HepG2 (cell line): ENCODE data around the gene ZNF121. TPM values are rescaled to one million over a fixed set of nuclear protein-coding genes. Genes with fewer than 3 reads are reported as not detected.

Source experiments
- AFF4 ChIP-seq: sonication (generic); formaldehyde crosslinking; IDR thresholded peaks from 2 replicates; pipeline ENCODE4 v1.4.0; 2020; ENCODE audit warnings: missing genetic modification reagents
- ARID2 ChIP-seq: sonication (generic); formaldehyde crosslinking; IDR thresholded peaks from 2 replicates; pipeline ENCODE4 v1.8.1; 2022; ENCODE audit warnings: mild to moderate bottlenecking, missing genetic modification reagents, borderline replicate concordance
- CREM ChIP-seq, 2 experiments: sonication (generic) in 1 of 2; formaldehyde crosslinking in 1 of 2; IDR thresholded peaks; 2 replicates each; pipeline versions ENCODE4 v1.4.0 to v1.6.1; 2016 to 2020; ENCODE audit warnings: antibody characterized with exemption in 1 of 2, mild to moderate bottlenecking in 1 of 2, missing genetic modification reagents in 1 of 2
- EEA1 ChIP-seq: sonication (generic); formaldehyde crosslinking; IDR thresholded peaks from 2 replicates; pipeline ENCODE4 v1.5.1; 2020; ENCODE audit warnings: mild to moderate bottlenecking, missing genetic modification reagents, borderline replicate concordance
- ELF3 ChIP-seq: IDR thresholded peaks from 2 replicates; pipeline ENCODE4 v1.6.1; 2016; ENCODE audit warnings: missing genetic modification reagents, missing compliant biosample characterization
- HOXA3 ChIP-seq: sonication (generic); formaldehyde crosslinking; IDR thresholded peaks from 2 replicates; pipeline ENCODE4 v1.5.0; 2020; ENCODE audit warnings: missing genetic modification reagents
- MEIS2 ChIP-seq: sonication (generic); formaldehyde crosslinking; IDR thresholded peaks from 2 replicates; pipeline ENCODE4 v1.9.0; 2021; ENCODE audit warnings: mild to moderate bottlenecking, missing genetic modification reagents
- PHB2 ChIP-seq: fragments of 450-650 bp; IDR thresholded peaks from 2 replicates; pipeline ENCODE4 v1.6.1; 2018; ENCODE audit not compliant: partially characterized antibody
- RELA ChIP-seq: sonication (generic); formaldehyde crosslinking; IDR thresholded peaks from 2 replicates; pipeline ENCODE4 v1.4.0; 2020; ENCODE audit warnings: missing genetic modification reagents
- SP5 ChIP-seq: IDR thresholded peaks from 2 replicates; pipeline ENCODE4 v1.6.1; 2016; ENCODE audit warnings: low read depth, borderline replicate concordance
- TEAD3 ChIP-seq: optimal IDR thresholded peaks from 2 replicates; pipeline ENCODE3; 2016; ENCODE audit warnings: borderline replicate concordance
- TRAFD1 ChIP-seq: sonication (generic); formaldehyde crosslinking; IDR thresholded peaks from 2 replicates; pipeline ENCODE4 v1.5.1; 2020; ENCODE audit warnings: missing genetic modification reagents, mild to moderate bottlenecking, borderline replicate concordance
- ZNF232 ChIP-seq: sonication (generic); formaldehyde crosslinking; IDR thresholded peaks from 2 replicates; pipeline ENCODE4 v1.4.0; 2020; ENCODE audit warnings: missing genetic modification reagents, borderline replicate concordance
- ZNF253 ChIP-seq: sonication (generic); formaldehyde crosslinking; IDR thresholded peaks from 2 replicates; pipeline ENCODE4 v1.8.0; 2022; ENCODE audit warnings: mild to moderate bottlenecking, missing genetic modification reagents, borderline replicate concordance
- ZNF292 ChIP-seq: sonication (generic); formaldehyde crosslinking; IDR thresholded peaks from 2 replicates; pipeline ENCODE4 v1.8.1; 2022; ENCODE audit warnings: mild to moderate bottlenecking, low read depth, missing genetic modification reagents, borderline replicate concordance
- ZNF33A ChIP-seq: sonication (generic); formaldehyde crosslinking; IDR thresholded peaks from 2 replicates; pipeline ENCODE4 v1.5.1; 2020; ENCODE audit warnings: missing genetic modification reagents, mild to moderate bottlenecking, moderate library complexity, borderline replicate concordance
- ZNF629 ChIP-seq: sonication (generic); formaldehyde crosslinking; conservative IDR thresholded peaks from 2 replicates; pipeline ENCODE4 v1.5.0; 2020; ENCODE audit warnings: missing genetic modification reagents
- polyA plus RNA-seq, 8 experiments: library from polyadenylated mRNA; depleted of rRNA in 3 of 8; stranded (reverse) in 7 of 8; unstranded in 1 of 8; fragments of >200 nt; fragmentation: Illumina TruSeq in 4 of 8; extraction: Trizol in 4 of 8; gene quantifications; 2 replicates each; pipeline versions ENCODE4 v1.2.1 to v1.2.3, GENCODE V29; 2011 to 2016; ENCODE audit warnings: low read depth in 4 of 8, missing spikeins in 1 of 8, mixed read lengths in 1 of 8; ENCODE audit not compliant: insufficient read depth in 1 of 8
- total RNA-seq, 5 experiments: library from RNA; depleted of rRNA; stranded (reverse); fragments of >200 nt; fragmentation: Illumina TruSeq; extraction: Trizol; gene quantifications; 2 replicates each; pipeline ENCODE4 v1.2.3, GENCODE V29; 2016; ENCODE audit warnings: low read depth in 1 of 5
- TF ChIP-seq, protein P1 (sequence below): sonication (generic); formaldehyde crosslinking; IDR thresholded peaks from 2 replicates; pipeline ENCODE4 v1.5.0; 2020; ENCODE audit warnings: missing genetic modification reagents, mild to moderate bottlenecking, borderline replicate concordance
- TF ChIP-seq, protein P2 (sequence below): sonication (generic); formaldehyde crosslinking; IDR thresholded peaks from 2 replicates; pipeline ENCODE4 v1.5.0; 2020; ENCODE audit warnings: mild to moderate bottlenecking, missing genetic modification reagents, moderate library complexity

Gene ZNF121
- total and polyA plus RNA-seq, 2 of the 13 experiments (the other 11 are each of a cell fraction or from before 2014, with no cell fraction given): 7.8 to 56.3 TPM

GRCh38 chr19:9538183-9539058, 45.9 kb downstream of the ZNF121 start, which contains the start of gene ZNF426 (continued):
- TF ChIP-seq, protein P1, sequence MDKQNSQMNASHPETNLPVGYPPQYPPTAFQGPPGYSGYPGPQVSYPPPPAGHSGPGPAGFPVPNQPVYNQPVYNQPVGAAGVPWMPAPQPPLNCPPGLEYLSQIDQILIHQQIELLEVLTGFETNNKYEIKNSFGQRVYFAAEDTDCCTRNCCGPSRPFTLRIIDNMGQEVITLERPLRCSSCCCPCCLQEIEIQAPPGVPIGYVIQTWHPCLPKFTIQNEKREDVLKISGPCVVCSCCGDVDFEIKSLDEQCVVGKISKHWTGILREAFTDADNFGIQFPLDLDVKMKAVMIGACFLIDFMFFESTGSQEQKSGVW (CRISPR knock-in tag): no peak
- TF ChIP-seq EEA1 (CRISPR knock-in tag) (no peak), ZNF292 (no peak), ELF3 (CRISPR knock-in tag) (peak; percentile 27; the same call in 1 of the 2 replicates), ZNF232 (CRISPR knock-in tag) (peak; percentile 32; the same call in 1 of the 2 replicates), PHB2 (no peak), ZNF253 (CRISPR knock-in tag) (no peak), ZNF629 (CRISPR knock-in tag) (peak; percentile 71), CREM (IDR thresholded peaks at IDR 0.05) (peak; percentile 100), CREM (CRISPR knock-in tag; IDR thresholded peaks at IDR 0.05) (peak; percentile 93), SP5 (CRISPR knock-in tag) (0 out of 2 replicates have a peak, but pooled peaks have one; percentile 7), TRAFD1 (CRISPR knock-in tag) (no peak), AFF4 (no peak), ARID2 (0 out of 2 replicates have a peak, but pooled peaks have one; percentile 43), TEAD3 (CRISPR knock-in tag) (peak; percentile 48), HOXA3 (CRISPR knock-in tag) (peak; percentile 99), RELA (CRISPR knock-in tag) (no peak), ZNF33A (CRISPR knock-in tag) (0 out of 2 replicates have a peak, but pooled peaks have one; percentile 90), MEIS2 (CRISPR knock-in tag) (no peak)
- TF ChIP-seq, protein P2, sequence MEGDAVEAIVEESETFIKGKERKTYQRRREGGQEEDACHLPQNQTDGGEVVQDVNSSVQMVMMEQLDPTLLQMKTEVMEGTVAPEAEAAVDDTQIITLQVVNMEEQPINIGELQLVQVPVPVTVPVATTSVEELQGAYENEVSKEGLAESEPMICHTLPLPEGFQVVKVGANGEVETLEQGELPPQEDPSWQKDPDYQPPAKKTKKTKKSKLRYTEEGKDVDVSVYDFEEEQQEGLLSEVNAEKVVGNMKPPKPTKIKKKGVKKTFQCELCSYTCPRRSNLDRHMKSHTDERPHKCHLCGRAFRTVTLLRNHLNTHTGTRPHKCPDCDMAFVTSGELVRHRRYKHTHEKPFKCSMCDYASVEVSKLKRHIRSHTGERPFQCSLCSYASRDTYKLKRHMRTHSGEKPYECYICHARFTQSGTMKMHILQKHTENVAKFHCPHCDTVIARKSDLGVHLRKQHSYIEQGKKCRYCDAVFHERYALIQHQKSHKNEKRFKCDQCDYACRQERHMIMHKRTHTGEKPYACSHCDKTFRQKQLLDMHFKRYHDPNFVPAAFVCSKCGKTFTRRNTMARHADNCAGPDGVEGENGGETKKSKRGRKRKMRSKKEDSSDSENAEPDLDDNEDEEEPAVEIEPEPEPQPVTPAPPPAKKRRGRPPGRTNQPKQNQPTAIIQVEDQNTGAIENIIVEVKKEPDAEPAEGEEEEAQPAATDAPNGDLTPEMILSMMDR (CRISPR knock-in tag): peak; percentile 8; the same call in 1 of the 2 replicates
